CD14-positive monocyte (primary cell): ENCODE measurements around the gene UGT1A1. TPM values are rescaled to one million over a fixed set of nuclear protein-coding genes. Genes with fewer than 3 reads are reported as not detected.

Experiments used
- DNase-seq, 3 donors: peaks; one replicate each; pipeline ENCODE4 v3.0.0-alpha.2; 2011 to 2022
- H2AFZ ChIP-seq: 2 replicates; pipeline ENCODE4 v1.6.0; 2012; ENCODE audit warnings: mild to moderate bottlenecking, low read depth, low read length, inconsistent platforms; ENCODE audit not compliant: insufficient read depth, poor library complexity, severe bottlenecking
- H3K27ac ChIP-seq, 2 donors: 1 replicate in 1 of 2; 2 replicates in 1 of 2; pipeline ENCODE4 v1.5.1; 2012 to 2013; ENCODE audit warnings: low read length in 2 of 2, control low read depth in 1 of 2, inconsistent platforms in 1 of 2, low read depth in 1 of 2, mild to moderate bottlenecking in 1 of 2
- H3K27me3 ChIP-seq, 2 donors: one replicate each; pipeline versions ENCODE4 v1.6.0 to v1.6.1; 2011 to 2013; ENCODE audit warnings: low read length in 2 of 2; ENCODE audit not compliant: control insufficient read depth in 2 of 2, insufficient read depth in 2 of 2
- H3K36me3 ChIP-seq, 2 donors: replicated peaks in 1 of 2; 1 replicate in 1 of 2; 2 replicates in 1 of 2; pipeline versions ENCODE4 v1.5.1 to v1.6.1; 2012 to 2013; ENCODE audit warnings: low read length in 2 of 2, control low read depth in 1 of 2, inconsistent platforms in 1 of 2, mild to moderate bottlenecking in 1 of 2; ENCODE audit not compliant: insufficient read depth in 2 of 2, control insufficient read depth in 1 of 2
- H3K4me1 ChIP-seq, 2 donors: 1 replicate in 1 of 2; 2 replicates in 1 of 2; pipeline versions ENCODE4 v1.5.1 to v1.6.1; 2012 to 2013; ENCODE audit warnings: low read length in 2 of 2, control low read depth in 1 of 2, inconsistent platforms in 1 of 2, mild to moderate bottlenecking in 1 of 2, moderate library complexity in 1 of 2; ENCODE audit not compliant: insufficient read depth in 2 of 2, control insufficient read depth in 1 of 2
- H3K4me2 ChIP-seq: replicated peaks from 2 replicates; pipeline ENCODE3; 2012; ENCODE audit warnings: low read length, moderate library complexity, mild to moderate bottlenecking; ENCODE audit not compliant: poor library complexity, severe bottlenecking; ENCODE audit errors: extremely low read depth
- H3K4me3 ChIP-seq, 3 experiments: fragments of 200-600 bp in 1 of 3; sonication (generic) in 1 of 3; replicated peaks in 1 of 3; 1 replicate in 2 of 3; 2 replicates in 1 of 3; pipeline ENCODE4 v1.5.1; 2011 to 2013; ENCODE audit warnings: low read length in 3 of 3, mild to moderate bottlenecking in 3 of 3, control low read depth in 2 of 3, low read depth in 2 of 3, inconsistent platforms in 1 of 3, moderate library complexity in 1 of 3
- H3K79me2 ChIP-seq: 2 replicates; pipeline ENCODE4 v1.6.0; 2012; ENCODE audit warnings: mild to moderate bottlenecking, control low read depth, inconsistent platforms, low read length, moderate library complexity; ENCODE audit not compliant: insufficient read depth
- H3K9ac ChIP-seq: 2 replicates; pipeline ENCODE4 v1.6.0; 2017; ENCODE audit warnings: low read length, mild to moderate bottlenecking; ENCODE audit not compliant: insufficient read depth, poor library complexity, severe bottlenecking
- H3K9me3 ChIP-seq, 2 donors: replicated peaks in 1 of 2; 1 replicate in 1 of 2; 2 replicates in 1 of 2; pipeline versions ENCODE4 v1.5.1 to v1.6.1; 2012 to 2013; ENCODE audit warnings: low read length in 2 of 2, control low read depth in 1 of 2; ENCODE audit not compliant: control insufficient read depth in 1 of 2, insufficient read depth in 1 of 2
- H4K20me1 ChIP-seq: 2 replicates; pipeline ENCODE4 v1.6.0; 2012; ENCODE audit warnings: mild to moderate bottlenecking, low read length, control low read depth, moderate library complexity; ENCODE audit not compliant: insufficient read depth
- H3K27ac Mint-ChIP-seq, 7 donors: one replicate each; pipeline ENCODE4 v1.8.0; 2020; ENCODE audit warnings: mild to moderate bottlenecking in 7 of 7, mixed read lengths in 7 of 7, moderate library complexity in 6 of 7, inconsistent platforms in 2 of 7
- H3K27me3 Mint-ChIP-seq, 3 donors: one replicate each; pipeline ENCODE4 v1.8.0; 2021 to 2022; ENCODE audit warnings: low read depth in 3 of 3, mild to moderate bottlenecking in 3 of 3, mixed read lengths in 3 of 3, moderate library complexity in 3 of 3, inconsistent platforms in 1 of 3
- H3K36me3 Mint-ChIP-seq, 2 donors: one replicate each; pipeline ENCODE4 v1.8.0; 2020; ENCODE audit warnings: mixed read lengths in 2 of 2, inconsistent platforms in 1 of 2, mild to moderate bottlenecking in 1 of 2
- H3K4me1 Mint-ChIP-seq: one replicate; pipeline ENCODE4 v1.8.0; 2020; ENCODE audit warnings: mild to moderate bottlenecking, mixed read lengths
- H3K4me3 Mint-ChIP-seq, 2 donors: one replicate each; pipeline ENCODE4 v1.8.0; 2020; ENCODE audit warnings: mild to moderate bottlenecking in 2 of 2, mixed read lengths in 2 of 2, moderate library complexity in 1 of 2
- H3K9me3 Mint-ChIP-seq, 7 donors: one replicate each; pipeline ENCODE4 v1.8.0; 2020 to 2022; ENCODE audit warnings: mixed read lengths in 7 of 7, mild to moderate bottlenecking in 6 of 7, moderate library complexity in 6 of 7, inconsistent platforms in 2 of 7
- WGBS: methylation state at CpG from one replicate; pipeline ENCODE4 v1.1.5; 2013; ENCODE audit warnings: missing lambda C conversion rate; ENCODE audit not compliant: insufficient coverage; 5-methylcytosine and 5-hydroxymethylcytosine counted together
- intact Hi-C, 2 donors: fragments of 100-400 bp; cut with micrococcal nuclease; formaldehyde crosslinking; loops; one replicate each; pipeline versions ENCODE4 v1.15.0 to v1.15.1; 2023
- polyA plus RNA-seq, 3 donors: library from polyadenylated mRNA; depleted of rRNA in 1 of 3; unstranded in 2 of 3; stranded (reverse) in 1 of 3; fragments of 300-500 nt in 2 of 3; fragments of >200 nt in 1 of 3; fragmentation: Illumina TruSeq in 2 of 3; gene quantifications; 1 replicate in 2 of 3; 2 replicates in 1 of 3; pipeline ENCODE4 v1.2.3, GENCODE V29; 2012 to 2021
- TF ChIP-seq, protein P1 (sequence below): fragments of 200-600 bp; IDR thresholded peaks from one replicate; pipeline ENCODE4 v1.8.0; 2022; ENCODE audit warnings: antibody characterized with exemption, mild to moderate bottlenecking

Gene UGT1A1
- polyA plus RNA-seq, 3 donors = not detected

DNA sequence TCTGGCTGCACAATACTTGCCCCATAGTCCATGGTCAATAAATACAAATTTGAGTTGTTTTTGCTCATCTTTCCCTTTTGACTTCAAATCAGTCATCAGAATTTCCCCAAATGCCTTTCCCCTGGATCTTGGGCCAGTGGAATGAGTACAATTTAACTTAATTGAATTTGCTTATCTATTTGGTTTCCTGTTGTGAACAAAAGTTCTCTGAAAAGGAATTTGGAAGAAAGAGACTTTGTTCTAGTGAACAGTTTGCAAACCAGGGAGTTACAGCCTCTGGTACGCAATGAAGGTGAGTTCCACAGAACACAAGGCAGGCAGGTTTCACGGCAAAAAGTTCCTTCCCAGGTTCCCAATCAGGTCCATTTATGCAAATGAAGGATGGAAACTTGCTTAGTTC is 1.2 kb upstream of the UGT1A1 start:
- Histone ChIP-seq H3K9me3 (peaks cover 0 to 4% of the 10 kb centered on the region in 2 donors), H3K27ac (no peak overlapping the region), H3K4me1 (no peaks in the 10 kb centered on the region), H3K9ac (no peak overlapping the region), H3K36me3 (no peaks in the 10 kb centered on the region), H3K4me2 (no peak overlapping the region), H3K79me2 (no peaks in the 10 kb centered on the region), H3K4me3 (no peak overlapping the region), H4K20me1 (no peaks in the 10 kb centered on the region), H3K27me3 (no peaks in the 10 kb centered on the region), H2AFZ (no peak overlapping the region)
- Mint-ChIP-seq H3K27me3 (peaks cover 0 to 2% (median 0%) of the 10 kb centered on the region in 3 donors), H3K36me3 (no peaks in the 10 kb centered on the region), H3K4me3 (no peak overlapping the region), H3K9me3 (peaks cover 0 to 11% (median 4%) of the 10 kb centered on the region in 7 donors), H3K4me1 (no peaks in the 10 kb centered on the region), H3K27ac (no peak overlapping the region)
- intact Hi-C loops = no loop called here
- DNase-seq = no peak
- TF ChIP-seq, protein P1, sequence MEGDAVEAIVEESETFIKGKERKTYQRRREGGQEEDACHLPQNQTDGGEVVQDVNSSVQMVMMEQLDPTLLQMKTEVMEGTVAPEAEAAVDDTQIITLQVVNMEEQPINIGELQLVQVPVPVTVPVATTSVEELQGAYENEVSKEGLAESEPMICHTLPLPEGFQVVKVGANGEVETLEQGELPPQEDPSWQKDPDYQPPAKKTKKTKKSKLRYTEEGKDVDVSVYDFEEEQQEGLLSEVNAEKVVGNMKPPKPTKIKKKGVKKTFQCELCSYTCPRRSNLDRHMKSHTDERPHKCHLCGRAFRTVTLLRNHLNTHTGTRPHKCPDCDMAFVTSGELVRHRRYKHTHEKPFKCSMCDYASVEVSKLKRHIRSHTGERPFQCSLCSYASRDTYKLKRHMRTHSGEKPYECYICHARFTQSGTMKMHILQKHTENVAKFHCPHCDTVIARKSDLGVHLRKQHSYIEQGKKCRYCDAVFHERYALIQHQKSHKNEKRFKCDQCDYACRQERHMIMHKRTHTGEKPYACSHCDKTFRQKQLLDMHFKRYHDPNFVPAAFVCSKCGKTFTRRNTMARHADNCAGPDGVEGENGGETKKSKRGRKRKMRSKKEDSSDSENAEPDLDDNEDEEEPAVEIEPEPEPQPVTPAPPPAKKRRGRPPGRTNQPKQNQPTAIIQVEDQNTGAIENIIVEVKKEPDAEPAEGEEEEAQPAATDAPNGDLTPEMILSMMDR = no peak
- 100% methylated on average over 1 of the region's 2 CpGs for WGBS

DNA sequence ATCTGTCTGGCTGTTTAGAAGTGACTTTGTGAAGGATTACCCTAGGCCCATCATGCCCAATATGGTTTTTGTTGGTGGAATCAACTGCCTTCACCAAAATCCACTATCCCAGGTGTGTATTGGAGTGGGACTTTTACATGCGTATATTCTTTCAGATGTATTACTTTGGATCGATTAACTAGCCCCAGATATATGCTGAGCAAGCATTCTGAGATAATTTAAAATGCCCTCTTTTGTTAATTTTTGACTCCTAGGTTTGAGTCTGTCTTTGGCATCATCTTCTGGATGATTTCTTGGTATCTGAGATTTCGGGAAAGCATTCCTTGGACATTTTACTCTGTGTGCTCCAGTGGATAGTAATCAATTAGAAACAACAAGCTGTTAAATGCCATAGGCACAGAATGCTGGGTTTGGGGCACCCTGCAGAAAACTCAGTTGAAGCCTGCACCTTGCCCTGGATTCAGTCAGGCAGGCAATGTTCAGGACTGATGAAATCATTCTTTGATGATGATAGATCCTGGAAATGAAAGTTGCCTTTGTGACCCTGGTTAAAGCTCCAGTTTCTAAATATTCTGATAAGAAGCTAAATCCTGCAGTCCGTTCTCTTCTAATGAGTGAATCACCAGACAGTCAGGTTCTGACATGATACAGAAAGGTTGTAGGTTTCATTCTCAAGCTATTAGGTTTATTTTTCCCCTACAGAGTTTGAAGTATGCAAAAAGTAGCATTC is 1.1 kb downstream of the UGT1A1 start:
- intact Hi-C loops = no loop called here
- no peak for DNase-seq
- no peak overlapping the region for H3K4me2 ChIP-seq
- Mint-ChIP-seq H3K27ac (no peak overlapping the region), H3K9me3 (peaks cover 0 to 4% (median 0%) of the 10 kb centered on the region in 7 donors), H3K4me1 (no peaks in the 10 kb centered on the region), H3K36me3 (no peaks in the 10 kb centered on the region), H3K4me3 (no peak overlapping the region), H3K27me3 (peaks cover 2 to 4% (median 2%) of the 10 kb centered on the region in 3 donors)
- no peak overlapping the region for H3K9ac ChIP-seq
- no peak overlapping the region for H3K4me3 ChIP-seq
- no peaks in the 10 kb centered on the region for H3K79me2 ChIP-seq
- no peak overlapping the region for H2AFZ ChIP-seq
- H3K9me3 ChIP-seq = no peaks in the 10 kb centered on the region
- no peaks in the 10 kb centered on the region for H3K36me3 ChIP-seq
- WGBS = 100% methylated on average over 1 of the region's 4 CpGs
- TF ChIP-seq, protein P1 = no peak
- no peak overlapping the region for H3K27ac ChIP-seq
- H3K27me3 ChIP-seq = no peaks in the 10 kb centered on the region
- no peaks in the 10 kb centered on the region for H4K20me1 ChIP-seq
- H3K4me1 ChIP-seq = no peaks in the 10 kb centered on the region
